HG02852 (cell line): ENCODE results near the gene ARMH3.

Source experiments
- ATAC-seq: cut with Tn5 transposase; IDR thresholded peaks from one replicate; pipeline ENCODE4 v1.9.1; 2021; ENCODE audit warnings: mild to moderate bottlenecking, moderate library complexity; ENCODE audit not compliant: unreplicated experiment

ARMH3 gene

GRCh38 chr10:101859530-101859929 is 196.4 kb downstream of the ARMH3 start:
- ATAC-seq, result peak; percentile 46

GRCh38 chr10:101858723-101859500 is 197.1 kb downstream of the ARMH3 start:
- ATAC-seq, result peak; percentile 76

GRCh38 chr10:101857802-101858476 is 198.0 kb downstream of the ARMH3 start:
- ATAC-seq, result no peak

GRCh38 chr10:101856626-101857025 is 199.3 kb downstream of the ARMH3 start:
- ATAC-seq, result no peak

- no peak for ATAC-seq
These were observed 204.4 kb downstream of the ARMH3 start for GRCh38 chr10:101851411-101852116.

- no peak for ATAC-seq
These were observed 205.2 kb downstream of the ARMH3 start for GRCh38 chr10:101850749-101851148.

GRCh38 chr10:101848894-101849351 is 207.1 kb downstream of the ARMH3 start:
- ATAC-seq, result no peak

- ATAC-seq, result no peak
These were observed 207.6 kb downstream of the ARMH3 start for GRCh38 chr10:101848408-101848807.

GRCh38 chr10:101845893-101846292 is 210.1 kb downstream of the ARMH3 start:
- ATAC-seq, result no peak

GRCh38 chr10:101843032-101844021 is 212.6 kb downstream of the ARMH3 start, which contains the start of gene KCNIP2:
KCNIP2 (minus strand) TSS chr10:101843800; CDS start chr10:101843568, 232 bp downstream.
- no peak for ATAC-seq

GRCh38 chr10:101841826-101842225 is 214.1 kb downstream of the ARMH3 start:
- ATAC-seq, result no peak

GRCh38 chr10:101840741-101841453 is 215.1 kb downstream of the ARMH3 start:
- ATAC-seq, result peak; percentile 55

- ATAC-seq, result no peak
These were observed 215.8 kb downstream of the ARMH3 start for GRCh38 chr10:101840102-101840684.

GRCh38 chr10:101839416-101840063 is 216.4 kb downstream of the ARMH3 start:
- ATAC-seq, result no peak

- no peak for ATAC-seq
These were observed 217.0 kb downstream of the ARMH3 start for GRCh38 chr10:101839002-101839401.

GRCh38 chr10:101838416-101838970 is 217.5 kb downstream of the ARMH3 start:
- ATAC-seq, result no peak

GRCh38 chr10:101837748-101838147 is 218.2 kb downstream of the ARMH3 start:
- ATAC-seq, result no peak

GRCh38 chr10:101835362-101835761 is 220.6 kb downstream of the ARMH3 start:
- no peak for ATAC-seq
